Lung (tissue), 12 donors: ENCODE measurements around the gene ANO2. TPM values are rescaled to one million over a fixed set of nuclear protein-coding genes. Genes with fewer than 3 reads are reported as not detected.
A peak's percentile ranks its signal among the peaks of the same experiment; 100 is the strongest.

Experiments used
- ATAC-seq: fragments of 200-7000 bp; cut with Tn5 transposase; one replicate; pipeline ENCODE4 v1.9.1; 2020; ENCODE audit warnings: moderate number of reproducible peaks; ENCODE audit not compliant: insufficient read depth, low FRiP score
- DNase-seq, 3 donors: peaks; one replicate each; pipeline ENCODE4 v3.0.0-alpha.2; 2013 to 2017
- H3K27ac ChIP-seq, 2 donors: one replicate each; pipeline ENCODE4 v1.5.1; 2013; ENCODE audit warnings: mild to moderate bottlenecking in 2 of 2, moderate library complexity in 2 of 2, control low read depth in 1 of 2, inconsistent platforms in 1 of 2, low read depth in 1 of 2, low read length in 1 of 2
- H3K27me3 ChIP-seq, 3 donors: one replicate each; pipeline ENCODE4 v1.5.1; 2013; ENCODE audit warnings: low read length in 2 of 3; ENCODE audit not compliant: control insufficient read depth in 3 of 3, insufficient read depth in 3 of 3
- H3K36me3 ChIP-seq, 4 donors: one replicate each; pipeline ENCODE4 v1.5.1; 2013; ENCODE audit warnings: low read length in 4 of 4, mild to moderate bottlenecking in 1 of 4, moderate library complexity in 1 of 4; ENCODE audit not compliant: control insufficient read depth in 4 of 4, insufficient read depth in 4 of 4
- H3K4me1 ChIP-seq, 5 donors: one replicate each; pipeline ENCODE4 v1.5.1; 2013; ENCODE audit warnings: low read length in 5 of 5, mild to moderate bottlenecking in 2 of 5, moderate library complexity in 1 of 5; ENCODE audit not compliant: control insufficient read depth in 5 of 5, insufficient read depth in 5 of 5
- H3K4me3 ChIP-seq: one replicate; pipeline ENCODE4 v1.5.1; 2013; ENCODE audit warnings: mild to moderate bottlenecking, control low read depth, moderate library complexity
- H3K9ac ChIP-seq, 2 donors: one replicate each; pipeline ENCODE4 v1.5.1; 2013; ENCODE audit warnings: low read length in 2 of 2, control low read depth in 1 of 2; ENCODE audit not compliant: insufficient read depth in 1 of 2
- H3K9me3 ChIP-seq, 4 donors: one replicate each; pipeline ENCODE4 v1.5.1; 2013; ENCODE audit warnings: low read length in 3 of 4, mild to moderate bottlenecking in 1 of 4, moderate library complexity in 1 of 4; ENCODE audit not compliant: control insufficient read depth in 4 of 4, insufficient read depth in 3 of 4
- CTCF ChIP-seq: IDR thresholded peaks from 2 replicates; pipeline ENCODE4 v1.5.1; 2012; ENCODE audit warnings: mild to moderate bottlenecking; ENCODE audit errors: control extremely low read depth, extremely low read depth
- whole genome bisulfite sequencing, 2 donors: extraction: QIAGEN DNeasy Blood & Tissue Kit; methylation state at CpG; one replicate each; pipeline ENCODE4 v1.1.7; 2013; 5-methylcytosine and 5-hydroxymethylcytosine counted together
- polyA plus RNA-seq, 2 donors: library from polyadenylated mRNA; stranded (reverse); fragments of 200-250 nt; gene quantifications; one replicate each; pipeline ENCODE4 v1.2.1, GENCODE V29; 2013
- total RNA-seq, 2 donors: library from RNA; depleted of rRNA in 1 of 2; stranded (reverse); fragments of >200 nt in 1 of 2; gene quantifications; one replicate each; pipeline ENCODE4 v1.2.1, GENCODE V29; 2014 to 2021
- donor health status: control.
- donor health status: control.
- donor health status: Bipolar disorder and iron deficiency.
- donor health status: healthy.
- donor health status: DM: yes; HTN: yes; CAD: no.

Gene ANO2
- total and polyA plus RNA-seq, 4 donors: 5.9 to 11.3 (median 7.4) TPM

GRCh38 chr12:5982106-5982505 is 37.0 kb upstream of the ANO2 start:
- Histone ChIP-seq H3K36me3 (peaks cover 0 to 3% (median 0%) of the 10 kb centered on the region in 4 donors), H3K9me3 (no peaks in the 10 kb centered on the region), H3K27ac (no peak overlapping the region), H3K27me3 (peaks cover 0 to 4% (median 0%) of the 10 kb centered on the region in 3 donors), H3K4me3 (no peak overlapping the region), H3K9ac (no peak overlapping the region), H3K4me1 (peaks cover 0 to 2% (median 0%) of the 10 kb centered on the region in 5 donors)
- 88% methylated on average over 4 of the region's 4 CpGs for whole genome bisulfite sequencing, 2 donors
- no peak for DNase-seq
- TF ChIP-seq CTCF: no peak
- no peak for ATAC-seq

GRCh38 chr12:5977556-5977955 is 32.5 kb upstream of the ANO2 start:
- WGBS, 2 donors: 81 to 93% methylated on average over 6 of the region's 6 CpGs
- no peaks in the 10 kb centered on the region for H3K27me3 ChIP-seq
- H3K4me3 ChIP-seq: no peak overlapping the region
- no peaks in the 10 kb centered on the region for H3K9me3 ChIP-seq
- ATAC-seq: no peak
- TF ChIP-seq CTCF: no peak
- DNase-seq: no peak
- peaks cover 0 to 4% (median 0%) of the 10 kb centered on the region in 5 donors for H3K4me1 ChIP-seq
- H3K27ac ChIP-seq: no peak overlapping the region
- H3K36me3 ChIP-seq: peaks cover 0 to 7% (median 0%) of the 10 kb centered on the region in 4 donors
- H3K9ac ChIP-seq: no peak overlapping the region

GRCh38 chr12:5976711-5977110 is 31.7 kb upstream of the ANO2 start:
- Histone ChIP-seq H3K4me3 (no peak overlapping the region), H3K9me3 (no peaks in the 10 kb centered on the region), H3K36me3 (peaks cover 0 to 4% (median 0%) of the 10 kb centered on the region in 4 donors), H3K4me1 (peaks cover 0 to 4% (median 0%) of the 10 kb centered on the region in 5 donors), H3K27ac (peak overlapping the region in 1 of 2 donors; percentile 2), H3K9ac (no peak overlapping the region), H3K27me3 (no peaks in the 10 kb centered on the region)
- DNase-seq (no peak), ATAC-seq (no peak)
- TF ChIP-seq CTCF: no peak
- 51 to 74% methylated on average over 6 of the region's 6 CpGs for WGBS, 2 donors

- H3K4me1 ChIP-seq: peaks cover 0 to 4% (median 0%) of the 10 kb centered on the region in 5 donors
- no peak overlapping the region for H3K9ac ChIP-seq
- H3K4me3 ChIP-seq: no peak overlapping the region
- H3K36me3 ChIP-seq: peaks cover 0 to 4% (median 0%) of the 10 kb centered on the region in 4 donors
- peak overlapping the region in 1 of 2 donors; percentile 2 for H3K27ac ChIP-seq
- H3K9me3 ChIP-seq: no peaks in the 10 kb centered on the region
- no peaks in the 10 kb centered on the region for H3K27me3 ChIP-seq
- 90 to 93% methylated on average over 9 of the region's 9 CpGs for WGBS, 2 donors
- no peak for ATAC-seq
- TF ChIP-seq CTCF: no peak
- DNase-seq: no peak
Observed at GRCh38 chr12:5976196-5976595, 31.1 kb upstream of the ANO2 start.
